ENCODE measurements around the gene ZNRF2.
"Not testable (repeated sequence)": the region's sequence is repeated elsewhere in the genome, so short reads cannot be mapped to it uniquely, and the experiment has no call there.

ZNRF2 gene

GRCh38 chr7:30285067-30285535 is 704 bp downstream of the ZNRF2 start:
- no peak for DNase-seq
- no peak for TF ChIP-seq CTCF (IDR thresholded peaks at IDR 0.05; ENCODE audit: low read depth, low read length)
- Histone ChIP-seq H3K9me3 (ENCODE audit: severe bottlenecking) (no peaks in the 10 kb centered on the region), H3K4me3 (ENCODE audit: low read depth, low read length) (peak overlapping the region; percentile 89), H3K27me3 (ENCODE audit: insufficient read depth, low read depth, severe bottlenecking) (no peaks in the 10 kb centered on the region), H3K36me3 (no peaks in the 10 kb centered on the region), H3K27ac (peak overlapping the region; percentile 97)

- Histone ChIP-seq H3K9me3 (ENCODE audit: severe bottlenecking) (no peaks in the 10 kb centered on the region), H3K4me3 (ENCODE audit: low read depth, low read length) (peak overlapping the region; percentile 89), H3K27me3 (ENCODE audit: insufficient read depth, low read depth, severe bottlenecking) (no peaks in the 10 kb centered on the region), H3K36me3 (no peaks in the 10 kb centered on the region), H3K27ac (peak overlapping the region; percentile 97)
- TF ChIP-seq CTCF (IDR thresholded peaks at IDR 0.05; ENCODE audit: low read depth, low read length) = no peak
- DNase-seq = no peak
Measured at GRCh38 chr7:30285536-30286284, 1.3 kb downstream of the ZNRF2 start.

GRCh38 chr7:30286749-30287148 is 2.4 kb downstream of the ZNRF2 start:
- H3K27ac ChIP-seq = peak overlapping the region; percentile 32
- no peaks in the 10 kb centered on the region for H3K36me3 ChIP-seq
- no peak for DNase-seq
- no peaks in the 10 kb centered on the region for H3K27me3 ChIP-seq (ENCODE audit: insufficient read depth, low read depth, severe bottlenecking)
- no peaks in the 10 kb centered on the region for H3K9me3 ChIP-seq (ENCODE audit: severe bottlenecking)
- no peak for TF ChIP-seq CTCF (IDR thresholded peaks at IDR 0.05; ENCODE audit: low read depth, low read length)
- peak overlapping the region; percentile 89 for H3K4me3 ChIP-seq (ENCODE audit: low read depth, low read length)

GRCh38 chr7:30287625-30288024 is 3.2 kb downstream of the ZNRF2 start:
- not testable (repeated sequence) for H3K9me3 ChIP-seq (ENCODE audit: severe bottlenecking); H3K27ac ChIP-seq; H3K36me3 ChIP-seq; DNase-seq; H3K27me3 ChIP-seq (ENCODE audit: insufficient read depth, low read depth, severe bottlenecking)
- peak overlapping the region; percentile 89 for H3K4me3 ChIP-seq (ENCODE audit: low read depth, low read length)

GRCh38 chr7:30289634-30290033 is 5.2 kb downstream of the ZNRF2 start:
- DNase-seq; H3K9me3 ChIP-seq (ENCODE audit: severe bottlenecking); H3K27me3 ChIP-seq (ENCODE audit: insufficient read depth, low read depth, severe bottlenecking); H3K27ac ChIP-seq; H3K4me3 ChIP-seq (ENCODE audit: low read depth, low read length); H3K36me3 ChIP-seq: not testable (repeated sequence)

GRCh38 chr7:30290317-30290716 is 5.9 kb downstream of the ZNRF2 start:
- H3K36me3 ChIP-seq; H3K4me3 ChIP-seq (ENCODE audit: low read depth, low read length); DNase-seq; H3K27ac ChIP-seq; H3K9me3 ChIP-seq (ENCODE audit: severe bottlenecking); H3K27me3 ChIP-seq (ENCODE audit: insufficient read depth, low read depth, severe bottlenecking): not testable (repeated sequence)

GRCh38 chr7:30292416-30293038 is 8.1 kb downstream of the ZNRF2 start:
- not testable (repeated sequence) for H3K27me3 ChIP-seq (ENCODE audit: insufficient read depth, low read depth, severe bottlenecking); DNase-seq; H3K9me3 ChIP-seq (ENCODE audit: severe bottlenecking); H3K36me3 ChIP-seq; H3K4me3 ChIP-seq (ENCODE audit: low read depth, low read length); H3K27ac ChIP-seq

GRCh38 chr7:30296304-30296703 is 11.9 kb downstream of the ZNRF2 start:
- not testable (repeated sequence) for H3K27me3 ChIP-seq (ENCODE audit: insufficient read depth, low read depth, severe bottlenecking); DNase-seq; H3K9me3 ChIP-seq (ENCODE audit: severe bottlenecking)

GRCh38 chr7:30297499-30297898 is 13.1 kb downstream of the ZNRF2 start:
- not testable (repeated sequence) for H3K27me3 ChIP-seq (ENCODE audit: insufficient read depth, low read depth, severe bottlenecking); DNase-seq; H3K4me3 ChIP-seq (ENCODE audit: low read depth, low read length); H3K36me3 ChIP-seq; H3K9me3 ChIP-seq (ENCODE audit: severe bottlenecking); H3K27ac ChIP-seq

More at GRCh38 chr7:30296304-30296703, 11.9 kb downstream of the ZNRF2 start:
- not testable (repeated sequence) for H3K27ac ChIP-seq; H3K36me3 ChIP-seq; H3K4me3 ChIP-seq (ENCODE audit: low read depth, low read length)

GRCh38 chr7:30298409-30298808 is 14.0 kb downstream of the ZNRF2 start:
- not testable (repeated sequence) for H3K27me3 ChIP-seq (ENCODE audit: insufficient read depth, low read depth, severe bottlenecking); H3K36me3 ChIP-seq; H3K4me3 ChIP-seq (ENCODE audit: low read depth, low read length); H3K9me3 ChIP-seq (ENCODE audit: severe bottlenecking); H3K27ac ChIP-seq; DNase-seq

All from WERI-Rb-1 (cell line).